H1 (cell line): ENCODE results near the gene ST8SIA5. TPM values are rescaled to one million over a fixed set of nuclear protein-coding genes. Genes with fewer than 3 reads are reported as not detected.

Source experiments
- CTCF ChIA-PET: fragments of 300-600 bp; sonication (Branson Sonifier 250); formaldehyde crosslinking; loops from one replicate; lab custom pipeline; 2021; ENCODE audit not compliant: partially characterized antibody; lab: Charles Lee
- POLR2A ChIA-PET: fragments of 300-600 bp; sonication (Branson Sonifier 250); formaldehyde crosslinking; loops from one replicate; lab custom pipeline; 2021; ENCODE audit warnings: inconsistent platforms; ENCODE audit not compliant: partially characterized antibody; lab: Charles Lee
- DNase-seq, 2 experiments: peaks; one replicate each; pipeline versions ENCODE4 v3.0.0 to v3.0.0-alpha.2; 2010 to 2022; ENCODE audit warnings: low spot score in 2 of 2, low read depth in 1 of 2, mixed read lengths in 1 of 2
- FAIRE-seq: peaks from 2 replicates; lab custom pipeline; 2011; peaks lifted over from hg19 to GRCh38; lab: Jason Lieb, UNC
- H2AFZ ChIP-seq: 2 replicates; pipeline ENCODE4 v1.8.1; 2012; ENCODE audit warnings: low read length, inconsistent platforms
- H2AK5ac ChIP-seq: 2 replicates; pipeline ENCODE4 v1.6.1; 2013; ENCODE audit warnings: low read depth, low read length
- H2BK120ac ChIP-seq: replicated peaks from 2 replicates; pipeline ENCODE3; 2013; ENCODE audit warnings: low read depth, low read length, inconsistent platforms
- H2BK12ac ChIP-seq: 2 replicates; pipeline ENCODE4 v1.6.1; 2013; ENCODE audit warnings: low read depth, low read length
- H2BK15ac ChIP-seq: 2 replicates; pipeline ENCODE4 v1.6.1; 2013; ENCODE audit warnings: low read length
- H2BK20ac ChIP-seq: 2 replicates; pipeline ENCODE4 v1.6.1; 2013; ENCODE audit warnings: low read length
- H2BK5ac ChIP-seq: 2 replicates; pipeline ENCODE4 v1.6.1; 2013; ENCODE audit warnings: low read depth, low read length
- H3K14ac ChIP-seq: 2 replicates; pipeline ENCODE4 v1.6.1; 2013; ENCODE audit warnings: inconsistent platforms; ENCODE audit not compliant: insufficient read length
- H3K18ac ChIP-seq: 2 replicates; pipeline ENCODE4 v1.6.1; 2013; ENCODE audit warnings: low read length; ENCODE audit errors: extremely low read depth
- H3K23ac ChIP-seq: 2 replicates; pipeline ENCODE4 v1.6.1; 2013; ENCODE audit warnings: inconsistent platforms; ENCODE audit not compliant: insufficient read length
- H3K23me2 ChIP-seq: 2 replicates; pipeline ENCODE4 v1.6.1; 2013; ENCODE audit warnings: low read depth, low read length
- H3K27ac ChIP-seq: 2 replicates; pipeline ENCODE4 v1.6.1; 2011; ENCODE audit warnings: low read depth, low read length, inconsistent platforms
- H3K27me3 ChIP-seq, 4 experiments: replicated peaks in 1 of 4; 1 replicate in 1 of 4; 2 replicates in 3 of 4; pipeline versions ENCODE4 v1.6.1 to v1.8.1; 2011 to 2013; ENCODE audit warnings: low read length in 3 of 4, mild to moderate bottlenecking in 3 of 4, inconsistent platforms in 2 of 4, mixed read lengths in 2 of 4, moderate library complexity in 1 of 4; ENCODE audit not compliant: control insufficient read depth in 3 of 4, insufficient read depth in 3 of 4; ENCODE audit errors: extremely low read depth in 1 of 4
- H3K36me3 ChIP-seq, 4 experiments: 2 replicates each; pipeline versions ENCODE4 v1.6.1 to v1.8.1; 2011 to 2013; ENCODE audit warnings: mild to moderate bottlenecking in 4 of 4, low read length in 3 of 4, moderate library complexity in 2 of 4, control low read depth in 1 of 4, inconsistent platforms in 1 of 4; ENCODE audit not compliant: insufficient read depth in 4 of 4, control insufficient read depth in 2 of 4
- H3K4ac ChIP-seq: replicated peaks from 2 replicates; pipeline ENCODE3; 2013; ENCODE audit warnings: low read length, low read depth, mixed read lengths, inconsistent platforms; ENCODE audit not compliant: insufficient read length
- H3K4me1 ChIP-seq, 4 experiments: replicated peaks in 1 of 4; 1 replicate in 1 of 4; 2 replicates in 3 of 4; pipeline versions ENCODE4 v1.6.1 to v1.8.1; 2011 to 2013; ENCODE audit warnings: low read length in 3 of 4, inconsistent platforms in 2 of 4, mixed read lengths in 1 of 4; ENCODE audit not compliant: insufficient read depth in 4 of 4, control insufficient read depth in 3 of 4
- H3K4me2 ChIP-seq, 2 experiments: 2 replicates each; pipeline versions ENCODE4 v1.6.1 to v1.8.1; 2011 to 2013; ENCODE audit warnings: low read depth in 2 of 2, low read length in 2 of 2, control low read depth in 1 of 2, inconsistent platforms in 1 of 2, mild to moderate bottlenecking in 1 of 2; ENCODE audit not compliant: insufficient read depth in 1 of 2
- H3K4me3 ChIP-seq, 4 experiments: fragments of 200-600, 300-600 bp in 1 of 4; sonication (generic), shearing (Covaris generic), sonication (Bioruptor Twin) in 1 of 4; 2 replicates each; pipeline versions ENCODE4 v1.5.1 to v1.8.1; 2011 to 2016; ENCODE audit warnings: low read length in 4 of 4, low read depth in 3 of 4, control low read depth in 2 of 4, inconsistent platforms in 2 of 4, mild to moderate bottlenecking in 2 of 4, mixed read lengths in 1 of 4, moderate library complexity in 1 of 4; ENCODE audit not compliant: insufficient read depth in 2 of 4; ENCODE audit errors: extremely low read depth in 1 of 4
- H3K56ac ChIP-seq: replicated peaks from 2 replicates; pipeline ENCODE3; 2013; ENCODE audit warnings: low read depth, mild to moderate bottlenecking, mixed read lengths, low read length, inconsistent platforms; ENCODE audit not compliant: insufficient read length
- H3K79me1 ChIP-seq: 2 replicates; pipeline ENCODE4 v1.6.1; 2013; ENCODE audit warnings: low read depth, low read length, control low read depth
- H3K79me2 ChIP-seq, 2 experiments: 2 replicates each; pipeline versions ENCODE4 v1.6.1 to v1.8.1; 2012 to 2013; ENCODE audit warnings: low read length in 2 of 2, mild to moderate bottlenecking in 2 of 2, inconsistent platforms in 1 of 2; ENCODE audit not compliant: insufficient read depth in 2 of 2, control insufficient read depth in 1 of 2
- H3K9ac ChIP-seq, 4 experiments: replicated peaks in 1 of 4; 1 replicate in 1 of 4; 2 replicates in 3 of 4; pipeline versions ENCODE4 v1.6.1 to v1.8.1; 2011 to 2013; ENCODE audit warnings: low read depth in 3 of 4, low read length in 3 of 4, control low read depth in 2 of 4, mild to moderate bottlenecking in 2 of 4, moderate library complexity in 2 of 4, inconsistent platforms in 1 of 4; ENCODE audit errors: extremely low read depth in 1 of 4
- H3K9me3 ChIP-seq, 2 experiments: 2 replicates each; pipeline versions ENCODE4 v1.6.1 to v1.8.1; 2012 to 2013; ENCODE audit warnings: mild to moderate bottlenecking in 2 of 2, moderate library complexity in 2 of 2, control low read depth in 1 of 2, inconsistent platforms in 1 of 2, low read depth in 1 of 2, low read length in 1 of 2, mixed read lengths in 1 of 2; ENCODE audit not compliant: insufficient read depth in 2 of 2
- H4K20me1 ChIP-seq, 2 experiments: replicated peaks in 1 of 2; 2 replicates each; pipeline versions ENCODE3 to v1.8.1; 2011 to 2013; ENCODE audit warnings: inconsistent platforms in 2 of 2, low read length in 2 of 2, mild to moderate bottlenecking in 1 of 2; ENCODE audit not compliant: insufficient read depth in 2 of 2, control insufficient read depth in 1 of 2
- H4K5ac ChIP-seq: 2 replicates; pipeline ENCODE4 v1.6.1; 2013; ENCODE audit warnings: low read length, low read depth, mixed read lengths, inconsistent platforms; ENCODE audit not compliant: insufficient read length
- H4K8ac ChIP-seq: 2 replicates; pipeline ENCODE4 v1.8.0; 2013; ENCODE audit warnings: mild to moderate bottlenecking, moderate library complexity, low read length, inconsistent platforms; ENCODE audit not compliant: insufficient read depth; ENCODE audit errors: extremely low read depth
- H4K91ac ChIP-seq: replicated peaks from 2 replicates; pipeline ENCODE3; 2013; ENCODE audit warnings: low read length, mixed read lengths, inconsistent platforms; ENCODE audit not compliant: insufficient read length
- SP4 ChIP-seq: IDR thresholded peaks from 2 replicates; pipeline ENCODE4 v1.6.1; 2012; ENCODE audit warnings: low read length, inconsistent platforms
- WGBS, 2 experiments: shearing (Covaris generic) in 1 of 2; methylation state at CpG; one replicate each; pipeline versions ENCODE4 v1.1.6 to v1.1.7; 2013 to 2015; ENCODE audit warnings: low lambda C conversion rate in 2 of 2, mixed read lengths in 2 of 2, inconsistent platforms in 1 of 2, low coverage in 1 of 2, missing lambda C conversion rate in 1 of 2; ENCODE audit not compliant: insufficient replicate concordance in 2 of 2, insufficient coverage in 1 of 2, insufficient read length in 1 of 2; ENCODE audit errors: extremely low coverage in 1 of 2, missing lambda C conversion rate in 1 of 2; 5-methylcytosine and 5-hydroxymethylcytosine counted together
- polyA plus RNA-seq, 7 experiments: library from polyadenylated mRNA; depleted of rRNA in 3 of 7; stranded (reverse) in 5 of 7; unstranded in 2 of 7; fragments of >200 nt in 5 of 7; fragments of 200-250 nt in 2 of 7; gene quantifications; 1 replicate in 5 of 7; 2 replicates in 1 of 7; 4 replicates in 1 of 7; pipeline versions ENCODE4 v1.2.1 to v1.2.3, GENCODE V29; 2011 to 2013; ENCODE audit warnings: missing spikeins in 2 of 7, mixed read lengths in 2 of 7
- total RNA-seq: library from RNA; stranded (reverse); fragmentation: NEBNext Ultra II Directional; extraction: Animal tissue kit (Norgen Biotek cat#: 25700); gene quantifications from 2 replicates; pipeline ENCODE4 v1.2.1, GENCODE V29; 2021

Gene ST8SIA5
- total and polyA plus RNA-seq, 2 of the 8 experiments (the other 6 are each of a cell fraction or from before 2014, with no cell fraction given): 2.4 to 6.3 TPM

DNA sequence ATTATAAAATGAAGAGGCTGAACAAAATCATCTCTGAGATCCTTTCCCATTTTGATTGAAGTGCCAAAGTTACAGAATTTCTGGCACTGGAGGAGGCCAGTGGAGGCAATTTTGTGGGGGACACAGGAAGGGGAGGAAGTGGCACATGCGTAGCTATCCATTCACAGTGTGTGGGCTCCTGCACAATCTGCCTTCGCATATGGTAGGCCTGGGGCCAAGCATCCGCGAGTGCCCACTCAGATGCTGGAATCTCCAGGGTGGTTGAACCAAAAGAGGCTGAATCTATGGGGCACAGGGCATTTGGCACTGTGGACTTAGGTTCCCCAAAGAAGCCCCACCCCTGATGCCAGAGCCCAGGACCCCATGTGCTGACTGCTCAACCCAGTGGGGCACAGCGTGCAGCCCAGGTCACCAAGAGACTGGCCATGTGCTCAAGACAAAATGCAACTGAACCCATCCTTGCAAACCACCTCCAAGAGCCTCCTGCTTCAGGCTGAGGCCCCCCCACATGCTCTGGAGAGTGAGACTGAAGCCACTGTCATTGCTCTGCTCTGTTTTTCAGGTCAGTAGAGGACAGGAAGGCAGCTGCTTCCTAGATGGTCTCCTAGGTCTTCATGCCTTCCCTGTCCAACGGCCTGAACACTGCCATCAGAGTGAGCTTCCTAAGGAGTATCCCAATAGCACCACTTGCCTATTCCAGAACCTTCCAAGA lies 28.5 kb downstream of the ST8SIA5 start:
- peaks cover 8 to 10% of the 10 kb centered on the region in 2 experiments; a peak in 2 of 4 replicates for H3K9me3 ChIP-seq
- H4K20me1 ChIP-seq: no peaks in the 10 kb centered on the region
- 0 out of 8 replicates have a peak, but pooled peaks cover 0 to 3% (median 0%) of the 10 kb centered on the region in 4 experiments for H3K36me3 ChIP-seq
- ChIA-PET POLR2A (no interaction called here), CTCF (interaction anchor here (0.7 kb wide), 1 partner anchor 701 kb away, joined by 3 read pairs; no protein-coding TSS in a partner anchor)
- H3K27me3 ChIP-seq: no peaks in the 10 kb centered on the region
- no peak overlapping the region for H3K27ac ChIP-seq
- no peak overlapping the region for H3K56ac ChIP-seq
- no peak overlapping the region for H2BK5ac ChIP-seq
- H3K79me1 ChIP-seq: no peaks in the 10 kb centered on the region
- no peak overlapping the region for H4K8ac ChIP-seq
- DNase-seq (no peak), FAIRE-seq (no peak)
- no peak overlapping the region for H3K4me2 ChIP-seq
- H3K4me1 ChIP-seq: no peaks in the 10 kb centered on the region
- H3K23me2 ChIP-seq: no peaks in the 10 kb centered on the region
- no peak overlapping the region for H3K18ac ChIP-seq
- no peak overlapping the region for H2AK5ac ChIP-seq
- H3K9ac ChIP-seq: no peak overlapping the region
- no peak overlapping the region for H4K5ac ChIP-seq
- no peak overlapping the region for H2BK120ac ChIP-seq
- H3K14ac ChIP-seq: no peak overlapping the region
- no peak overlapping the region for H4K91ac ChIP-seq
- no peak overlapping the region for H3K4me3 ChIP-seq
- no peak overlapping the region for H3K23ac ChIP-seq
- no peak overlapping the region for H3K4ac ChIP-seq
- no peaks in the 10 kb centered on the region for H3K79me2 ChIP-seq
- 97% methylated on average over 6 of the region's 6 CpGs; no CpG with 5 or more reads in 1 of the 2 experiments for WGBS, 2 experiments
- no peak overlapping the region for H2AFZ ChIP-seq
- H2BK15ac ChIP-seq: no peak overlapping the region
- H2BK12ac ChIP-seq: no peak overlapping the region
- H2BK20ac ChIP-seq: no peak overlapping the region
- no peak for TF ChIP-seq SP4
